HG02885 (cell line): ENCODE results near the gene PJA2.

Experiments used
- ATAC-seq: cut with Tn5 transposase; IDR thresholded peaks from one replicate; pipeline ENCODE4 v1.9.1; 2021; ENCODE audit warnings: mild to moderate bottlenecking; ENCODE audit not compliant: unreplicated experiment, poor library complexity

PJA2 gene

DNA sequence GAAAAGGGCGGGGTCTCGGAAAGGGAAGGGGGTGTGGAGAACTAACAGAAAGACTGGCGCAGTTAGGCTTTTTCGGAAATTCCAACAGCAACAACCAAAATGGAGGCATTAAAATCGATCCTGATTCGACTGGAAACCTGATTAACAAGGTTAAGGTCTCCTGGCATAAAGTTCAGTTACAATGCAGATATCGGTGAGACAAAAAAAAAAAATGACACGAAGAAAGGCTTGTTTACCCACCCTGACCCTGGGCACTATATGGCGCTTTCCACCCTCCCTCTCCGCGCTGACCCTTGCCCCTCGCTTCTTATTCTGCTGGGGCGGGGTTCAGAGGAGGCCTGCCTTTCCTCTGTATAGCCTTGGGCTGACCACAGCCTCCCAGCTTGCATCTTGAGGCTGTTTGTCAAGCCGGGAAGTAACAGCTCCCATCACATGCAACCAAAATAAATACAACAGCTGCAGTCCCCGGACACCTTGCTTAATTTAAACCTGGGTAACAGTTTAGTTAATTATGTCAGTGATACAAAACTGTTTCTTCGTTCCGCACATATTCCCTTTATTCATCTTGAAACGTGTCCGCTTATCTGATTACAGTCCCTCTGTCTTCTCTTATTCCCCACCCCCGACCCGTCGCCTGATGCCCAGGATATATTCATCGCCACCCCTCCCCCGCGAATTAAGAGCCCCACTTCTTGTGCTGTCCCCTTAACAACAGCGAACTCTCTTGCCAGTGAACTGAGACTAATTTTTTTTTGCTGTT is 795 bp upstream of the PJA2 start:
- peak; percentile 15 for ATAC-seq

DNA sequence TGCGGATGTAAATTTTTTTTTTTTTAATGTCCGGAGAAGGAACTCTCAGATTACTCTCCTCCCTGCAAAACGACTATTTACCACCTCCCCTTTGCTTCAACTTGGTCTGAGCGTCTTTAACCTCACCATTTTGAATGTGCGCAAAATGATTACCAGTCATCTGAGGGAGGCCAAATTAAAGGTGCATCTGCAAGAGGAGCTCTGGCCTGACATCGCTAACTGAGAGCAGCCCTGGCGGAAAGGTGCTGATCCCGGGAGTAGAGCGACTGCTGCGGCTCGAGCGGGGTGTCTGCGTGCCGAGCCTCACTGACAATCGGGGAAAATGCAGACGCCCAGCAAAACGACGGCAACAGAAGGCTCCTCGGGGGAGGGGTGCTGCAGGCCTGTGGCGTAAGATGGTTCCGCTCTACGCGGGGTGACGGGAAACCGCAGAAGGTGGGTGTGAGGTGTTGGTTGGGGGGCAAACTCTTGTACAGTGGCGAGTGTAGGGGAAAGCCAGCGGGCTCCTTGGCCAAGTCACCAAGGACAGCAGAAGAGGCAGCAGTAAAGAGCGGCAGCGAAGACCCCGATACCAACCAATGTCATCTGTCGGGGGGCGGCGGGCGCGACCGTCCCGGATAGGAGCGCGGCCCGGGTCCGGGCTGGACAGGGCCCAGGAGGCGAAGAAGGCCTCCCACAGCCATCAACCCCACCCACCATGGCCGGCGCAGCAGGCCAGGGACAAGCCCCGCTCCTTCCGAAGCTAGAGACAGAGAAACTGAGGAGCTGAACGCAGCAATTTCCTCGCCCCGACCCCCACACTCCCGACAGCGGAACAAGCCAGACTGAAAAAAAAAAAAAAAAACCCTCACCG is 557 bp downstream of the PJA2 start:
- peak; percentile 34 for ATAC-seq

DNA sequence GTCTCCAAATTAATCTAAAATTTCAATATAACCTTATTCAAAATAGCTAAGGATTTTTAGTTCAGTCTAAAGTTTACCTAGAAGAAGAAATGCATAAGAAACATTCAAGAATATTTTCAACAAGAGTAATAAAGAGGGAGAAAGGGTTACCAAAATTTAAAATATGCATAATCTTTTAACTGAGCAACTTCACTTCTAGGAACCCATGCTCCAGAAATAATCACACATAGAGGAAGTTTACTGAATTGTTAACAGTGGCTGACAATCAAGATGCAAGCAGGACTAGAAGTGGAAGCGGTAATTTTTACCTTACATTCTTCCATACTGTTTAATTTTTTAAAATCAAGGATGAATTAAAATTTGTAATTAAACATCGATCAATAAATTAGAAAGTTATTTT is 1.9 kb downstream of the PJA2 start:
- ATAC-seq, result no peak

DNA sequence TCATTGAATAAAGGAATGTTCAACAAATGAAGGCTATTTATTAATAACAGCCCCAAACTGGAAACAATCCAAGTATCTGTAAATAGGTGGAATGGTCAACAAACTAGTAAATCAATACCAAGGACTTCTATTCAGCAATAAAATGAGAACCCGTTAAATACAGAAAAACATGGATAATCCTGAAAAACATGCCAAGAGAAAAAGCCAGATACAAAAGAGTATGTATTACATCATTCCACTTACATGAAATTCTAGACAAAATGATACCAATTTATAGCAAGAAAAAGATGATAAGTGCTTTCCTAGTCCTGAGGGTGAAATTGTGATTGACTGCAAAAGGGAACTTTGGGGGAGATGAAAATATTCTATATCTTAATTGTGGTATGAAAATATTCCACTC is 3.1 kb downstream of the PJA2 start:
- no peak for ATAC-seq

DNA sequence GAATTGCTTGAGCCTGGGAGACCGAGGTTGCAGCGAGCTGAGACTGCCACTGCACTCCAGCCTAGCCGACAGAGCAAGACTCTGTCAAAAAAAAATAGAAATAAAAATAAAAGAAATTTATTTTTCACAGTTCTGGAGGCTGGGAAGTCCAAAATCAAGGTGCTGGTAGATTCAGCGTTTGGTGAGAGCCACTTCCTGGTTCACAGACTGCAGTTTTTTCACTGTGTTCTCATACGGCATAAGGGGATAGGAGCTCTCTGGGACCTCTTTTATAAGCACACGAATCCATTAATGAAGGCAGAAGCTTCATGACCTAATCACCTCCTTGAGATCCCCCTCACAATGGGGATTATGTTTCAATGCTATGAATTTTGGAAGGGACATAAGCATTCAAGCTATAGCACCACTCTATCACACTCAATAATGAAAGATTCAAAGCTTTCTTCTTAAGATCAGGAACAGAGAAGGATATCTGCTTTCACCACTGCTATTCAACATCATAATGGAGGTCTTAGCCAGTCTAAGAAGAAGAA is 5.3 kb downstream of the PJA2 start:
- ATAC-seq, result no peak

DNA sequence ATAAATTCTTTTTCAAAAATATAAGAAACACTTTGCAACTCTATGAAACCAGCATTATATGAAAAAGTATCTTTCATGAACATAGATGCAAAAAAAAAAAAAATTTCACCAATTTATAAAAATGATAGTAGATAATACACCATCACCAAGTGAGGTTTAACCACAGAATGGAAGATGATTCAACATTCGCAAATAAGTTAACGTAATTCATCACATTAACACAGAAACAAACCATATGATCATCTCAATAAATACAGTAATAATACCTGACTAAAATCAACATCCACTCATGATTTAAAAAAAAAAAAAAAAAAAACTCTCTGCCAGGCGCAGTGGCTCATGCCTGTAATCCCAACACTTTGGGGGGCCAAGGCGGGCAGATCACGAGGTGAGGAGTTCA is 6.3 kb downstream of the PJA2 start:
- ATAC-seq, result no peak

DNA sequence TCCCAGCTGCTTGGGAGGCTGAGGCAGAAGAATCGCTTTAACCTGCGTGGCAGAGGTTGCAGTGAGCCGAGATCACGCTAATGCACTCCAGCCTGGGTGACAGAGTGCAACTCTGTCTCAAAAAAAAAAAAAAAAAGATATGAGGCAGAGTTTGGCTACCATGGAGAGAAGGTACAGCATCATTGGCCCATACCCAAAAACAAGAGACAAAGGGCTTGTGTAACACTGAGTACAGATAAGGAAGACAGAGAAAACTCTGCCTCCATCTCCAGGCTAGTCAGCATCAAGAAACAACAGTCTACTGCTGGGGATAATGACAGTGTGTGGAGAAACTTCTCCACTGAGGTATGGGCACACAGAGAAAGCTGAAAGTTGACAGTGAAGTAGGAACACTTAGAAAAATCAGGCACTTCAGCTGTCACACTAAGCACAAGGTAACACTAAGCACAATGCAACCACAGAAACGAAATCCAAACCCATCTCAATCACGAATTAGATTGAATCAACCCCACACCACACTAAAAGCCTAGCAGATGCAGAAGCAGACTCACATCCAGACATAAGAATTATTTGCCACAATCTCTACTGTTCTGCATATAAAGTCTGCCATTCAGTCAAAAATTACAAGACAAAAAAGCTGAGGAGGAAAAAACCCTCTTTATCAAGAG is 10.5 kb downstream of the PJA2 start:
- ATAC-seq, result no peak

DNA sequence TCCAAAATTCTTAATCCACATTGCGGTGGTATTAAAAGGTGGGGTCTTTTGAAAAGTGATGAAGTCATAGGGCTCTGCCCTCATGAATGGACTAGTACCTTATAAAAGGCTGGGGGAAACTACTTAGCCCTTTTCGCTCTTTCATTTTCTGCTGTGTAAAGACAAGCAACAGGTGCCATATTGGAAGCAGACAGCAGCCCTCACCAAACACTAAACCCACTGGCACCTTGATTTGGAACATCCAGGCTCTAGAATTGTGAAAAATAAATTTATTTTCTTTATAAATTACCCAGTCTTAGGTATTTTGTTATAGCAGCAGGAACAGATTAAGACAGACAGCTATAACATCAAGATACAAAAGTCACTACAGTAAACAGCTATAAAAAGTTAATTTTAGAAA is 12.8 kb downstream of the PJA2 start:
- no peak for ATAC-seq

DNA sequence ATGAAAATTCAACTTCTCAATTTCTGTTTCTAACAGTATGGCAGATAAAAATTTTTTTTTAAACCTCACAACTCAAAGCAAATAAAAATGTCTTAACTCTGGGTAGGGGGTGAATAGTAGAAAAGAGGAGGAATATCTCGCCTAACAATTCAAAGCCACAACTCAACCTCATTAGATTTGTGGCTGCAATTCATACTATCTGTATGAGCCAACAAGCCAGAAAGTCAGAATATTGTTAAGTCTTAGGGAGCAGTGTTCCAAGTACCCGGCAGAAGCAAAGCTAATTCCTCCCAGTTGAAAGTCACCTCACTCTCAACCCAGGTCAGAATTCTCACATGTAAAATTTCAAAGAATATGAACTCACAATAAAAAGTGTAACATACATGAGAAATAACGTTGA is 15.0 kb downstream of the PJA2 start:
- ATAC-seq, result no peak

DNA sequence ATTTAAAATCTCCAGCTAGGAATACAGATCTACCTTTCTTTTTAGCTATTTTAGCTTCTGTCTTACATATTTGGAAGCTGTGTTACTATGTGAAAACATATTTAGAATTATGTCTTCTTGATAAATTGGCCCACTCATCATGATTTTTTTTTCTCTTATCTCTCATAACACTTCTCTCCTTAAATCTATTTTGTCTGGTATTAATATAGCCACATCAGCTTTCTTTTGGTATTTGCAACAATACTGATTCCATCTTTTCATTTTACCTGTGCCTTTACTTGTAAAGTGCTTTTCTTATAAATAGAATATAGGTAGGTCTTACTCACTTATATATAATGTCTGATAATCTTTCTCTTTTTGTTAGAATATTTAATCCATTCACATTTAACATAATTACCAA is 19.6 kb downstream of the PJA2 start:
- no peak for ATAC-seq

DNA sequence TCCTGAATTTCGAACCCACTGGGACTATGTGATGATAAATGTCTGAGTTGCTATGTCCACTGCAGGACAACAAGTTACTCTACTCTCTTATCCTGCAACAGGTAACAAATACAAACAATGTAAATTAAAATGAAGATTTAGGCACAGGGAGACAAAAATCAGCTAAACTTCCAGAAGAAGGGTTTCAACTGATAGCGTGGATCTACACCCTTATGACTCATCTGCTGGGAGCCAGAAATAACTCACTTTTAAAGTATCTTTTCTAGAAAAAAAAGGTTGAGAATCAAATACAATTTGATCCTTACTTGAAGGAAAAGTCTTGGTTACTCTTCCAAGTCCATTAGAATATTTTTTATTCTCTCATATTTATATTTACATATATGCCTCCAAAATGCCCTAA is 21.4 kb downstream of the PJA2 start:
- ATAC-seq, result no peak

DNA sequence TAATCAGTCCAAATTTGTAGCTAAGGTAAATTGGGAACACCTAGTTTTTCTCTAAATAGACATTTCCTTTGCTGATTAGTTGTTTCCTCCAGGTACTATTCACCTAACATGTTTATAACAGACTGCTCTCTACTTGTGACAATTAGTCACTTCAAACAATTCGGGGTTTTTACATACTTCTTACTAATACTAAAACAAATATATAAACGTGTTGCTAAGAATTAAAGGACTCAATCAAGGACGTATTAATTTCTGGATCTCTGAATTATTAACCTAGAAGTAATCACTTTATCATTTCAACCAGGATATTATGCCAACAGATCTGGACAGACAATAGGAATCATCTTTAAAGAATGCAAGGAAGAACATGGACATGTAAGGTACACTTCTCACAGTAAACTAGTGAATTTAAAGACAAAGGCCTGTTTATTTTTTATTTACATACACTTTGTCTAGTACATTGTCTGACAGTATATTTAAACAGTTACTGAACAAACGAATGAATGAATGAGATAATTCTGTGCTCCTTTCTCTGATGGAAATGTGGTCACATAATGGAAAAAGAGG is 22.3 kb downstream of the PJA2 start:
- ATAC-seq, result no peak

DNA sequence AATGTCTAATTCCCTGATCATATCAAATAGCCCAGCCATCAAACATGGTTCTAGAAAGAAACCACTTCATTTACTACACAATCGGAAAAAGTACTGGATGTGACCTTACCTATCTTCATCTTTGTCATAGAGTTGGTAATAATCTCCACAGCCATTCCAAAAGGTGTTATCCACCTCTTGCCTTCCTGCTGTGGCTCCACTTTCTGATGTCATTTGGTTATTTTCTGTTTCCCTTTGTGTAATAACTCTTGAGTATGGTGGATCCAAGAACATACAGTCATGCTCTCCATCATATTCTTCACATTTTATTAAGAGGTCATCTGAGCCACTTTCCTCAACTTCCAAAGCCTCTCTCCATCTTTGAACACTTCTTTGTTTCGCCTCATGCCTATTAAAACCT is 31.7 kb downstream of the PJA2 start:
- no peak for ATAC-seq

DNA sequence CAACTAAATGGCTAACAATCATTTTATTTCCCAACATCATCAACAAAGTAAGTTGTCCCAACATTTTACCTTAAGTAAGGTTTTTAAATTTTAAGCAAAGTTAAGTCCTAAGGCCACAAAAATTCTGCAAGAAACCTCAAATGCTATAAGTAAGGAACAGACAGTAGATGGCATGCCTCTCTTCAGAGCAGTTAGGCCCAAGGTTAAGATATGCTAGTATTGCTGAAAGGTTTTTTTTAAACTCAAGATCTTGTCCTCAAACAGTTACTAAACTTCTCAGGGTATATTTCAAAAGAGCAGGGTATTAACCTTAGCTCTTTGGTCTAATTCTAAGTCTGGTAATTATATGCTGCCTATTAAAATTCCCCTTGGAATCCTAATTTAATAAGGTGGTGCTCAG is 35.1 kb downstream of the PJA2 start:
- ATAC-seq, result no peak

DNA sequence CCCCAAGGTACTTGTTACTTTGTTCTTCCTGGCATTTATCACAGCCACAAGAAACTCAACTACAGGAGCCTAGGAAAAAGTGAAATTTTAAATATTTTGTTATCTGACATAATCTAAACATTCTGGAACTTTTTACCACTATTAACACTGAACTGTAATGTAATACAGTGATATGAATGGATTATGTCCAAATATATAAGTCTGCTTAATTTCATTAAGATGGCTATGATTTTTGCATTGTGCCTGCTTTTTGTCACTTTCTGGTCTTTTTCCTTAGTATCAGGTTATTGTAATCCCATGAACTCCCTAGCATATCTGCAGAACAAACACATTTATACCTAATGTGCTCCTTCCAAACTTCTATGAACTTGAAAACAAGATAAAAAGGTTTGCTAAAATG is 35.8 kb downstream of the PJA2 start:
- no peak for ATAC-seq

DNA sequence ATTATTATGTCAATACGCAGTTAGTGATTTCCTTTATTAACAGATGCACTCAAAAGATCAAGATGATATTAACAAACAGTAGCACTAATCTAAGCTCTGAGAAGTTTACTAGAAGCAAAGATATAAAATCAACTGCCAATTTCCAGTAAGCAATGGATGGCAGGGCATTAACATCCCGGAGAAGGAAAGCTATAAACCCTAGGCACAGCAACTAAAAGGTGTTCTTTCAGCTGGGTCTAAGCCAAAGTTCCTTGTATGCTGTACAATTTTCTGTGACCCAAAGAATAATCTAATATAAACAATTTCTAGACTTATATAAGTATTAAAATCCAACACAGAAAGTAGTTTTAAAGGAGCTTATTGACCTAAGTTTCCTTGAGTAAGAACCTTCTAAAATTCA is 39.4 kb downstream of the PJA2 start:
- ATAC-seq, result no peak

DNA sequence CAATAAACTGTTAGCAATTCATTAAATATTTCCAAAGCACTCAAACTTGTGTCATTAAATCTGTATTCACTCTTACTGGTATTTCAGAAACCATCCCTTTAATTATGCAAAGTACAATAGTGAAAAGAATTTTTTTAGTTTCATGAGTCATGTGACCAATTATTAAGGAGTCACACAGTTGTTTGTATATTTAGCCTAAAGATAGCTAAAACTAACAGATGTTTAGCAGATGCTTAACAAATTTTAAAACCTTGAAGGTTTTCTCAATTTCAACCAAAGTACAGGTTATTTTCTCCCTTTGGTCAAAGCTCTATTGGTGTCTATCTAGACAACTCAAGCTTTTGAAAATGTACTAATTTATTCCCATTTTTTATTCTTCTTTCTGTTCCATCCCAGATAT is 44.1 kb downstream of the PJA2 start:
- ATAC-seq, result no peak

DNA sequence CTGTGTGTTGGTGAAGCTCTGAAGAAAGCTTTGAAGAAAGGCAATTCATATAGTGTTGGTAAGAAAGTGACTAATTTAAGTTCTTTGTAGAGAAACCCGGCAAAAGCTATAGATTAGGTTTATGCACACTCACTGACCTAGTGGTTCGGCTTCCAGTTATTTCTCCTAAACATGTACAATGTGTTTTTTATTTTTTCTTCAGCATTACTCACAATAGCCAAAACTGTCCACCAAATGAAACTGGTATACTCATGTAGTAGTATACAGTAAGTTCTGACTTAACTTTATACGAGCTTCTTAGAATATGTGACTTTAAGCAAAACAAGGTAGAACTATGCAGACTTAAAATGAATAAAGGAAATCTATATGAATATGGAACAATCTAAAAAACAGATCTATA is 44.8 kb downstream of the PJA2 start:
- ATAC-seq, result no peak

DNA sequence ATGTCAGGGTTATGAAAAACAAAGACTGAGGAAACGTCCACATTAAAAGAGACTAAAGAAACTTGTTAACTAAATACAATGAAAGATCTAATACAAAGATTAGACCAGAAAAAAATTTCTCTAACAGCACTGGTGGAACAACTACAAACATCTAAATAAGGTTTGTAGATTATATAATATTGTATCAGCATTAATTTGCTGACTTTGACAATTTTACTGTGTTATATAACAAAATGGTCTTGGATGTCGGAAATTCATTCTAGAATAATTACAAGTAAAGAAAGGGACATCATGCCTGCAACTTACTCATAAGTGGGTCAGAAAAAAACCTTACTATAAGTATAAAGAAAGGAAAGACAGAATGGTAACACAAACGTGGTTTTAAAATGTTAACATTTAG is 50.1 kb downstream of the PJA2 start:
- ATAC-seq, result no peak

DNA sequence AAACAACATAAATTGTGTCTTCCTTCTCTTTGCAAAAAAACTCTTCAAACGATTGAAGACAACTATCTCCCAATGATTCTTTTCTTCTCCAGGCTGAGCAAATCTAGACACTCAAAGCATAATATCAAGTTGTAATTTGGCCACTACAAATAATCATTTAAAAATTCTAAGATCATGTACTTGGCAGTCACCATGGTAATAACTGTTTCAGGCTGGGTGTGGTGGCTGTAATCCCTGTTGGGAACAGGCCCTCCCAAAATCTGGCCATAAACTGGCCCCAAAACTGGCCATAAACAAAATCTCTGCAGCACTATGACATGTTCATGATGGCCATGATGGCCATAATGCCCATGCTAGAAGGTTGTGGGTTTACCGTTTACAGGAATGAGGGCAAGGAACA is 52.0 kb downstream of the PJA2 start:
- no peak for ATAC-seq

DNA sequence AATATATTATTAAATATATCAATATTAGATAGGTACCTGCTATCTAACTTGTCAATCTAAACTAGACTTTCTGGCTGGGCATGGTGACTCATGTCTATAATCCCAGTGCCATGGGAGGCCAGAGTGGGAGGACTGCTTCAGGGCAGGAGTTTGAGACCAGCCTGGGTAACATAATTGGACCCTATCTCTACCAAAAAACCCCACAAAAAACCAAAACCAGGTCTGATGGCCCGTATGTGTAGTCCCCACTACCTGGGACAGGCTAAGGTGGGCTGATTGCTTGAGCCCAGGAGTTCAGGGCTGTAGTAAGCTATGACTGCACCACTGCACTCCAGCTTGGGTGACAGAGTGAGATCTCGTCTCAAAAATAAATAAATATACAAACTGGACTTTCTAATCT is 55.0 kb downstream of the PJA2 start:
- no peak for ATAC-seq
